ENCODE measurements around the gene TACSTD2.
"Not testable (repeated sequence)": the region's sequence is repeated elsewhere in the genome, so short reads cannot be mapped to it uniquely, and the experiment has no call there.

Gene TACSTD2

DNA sequence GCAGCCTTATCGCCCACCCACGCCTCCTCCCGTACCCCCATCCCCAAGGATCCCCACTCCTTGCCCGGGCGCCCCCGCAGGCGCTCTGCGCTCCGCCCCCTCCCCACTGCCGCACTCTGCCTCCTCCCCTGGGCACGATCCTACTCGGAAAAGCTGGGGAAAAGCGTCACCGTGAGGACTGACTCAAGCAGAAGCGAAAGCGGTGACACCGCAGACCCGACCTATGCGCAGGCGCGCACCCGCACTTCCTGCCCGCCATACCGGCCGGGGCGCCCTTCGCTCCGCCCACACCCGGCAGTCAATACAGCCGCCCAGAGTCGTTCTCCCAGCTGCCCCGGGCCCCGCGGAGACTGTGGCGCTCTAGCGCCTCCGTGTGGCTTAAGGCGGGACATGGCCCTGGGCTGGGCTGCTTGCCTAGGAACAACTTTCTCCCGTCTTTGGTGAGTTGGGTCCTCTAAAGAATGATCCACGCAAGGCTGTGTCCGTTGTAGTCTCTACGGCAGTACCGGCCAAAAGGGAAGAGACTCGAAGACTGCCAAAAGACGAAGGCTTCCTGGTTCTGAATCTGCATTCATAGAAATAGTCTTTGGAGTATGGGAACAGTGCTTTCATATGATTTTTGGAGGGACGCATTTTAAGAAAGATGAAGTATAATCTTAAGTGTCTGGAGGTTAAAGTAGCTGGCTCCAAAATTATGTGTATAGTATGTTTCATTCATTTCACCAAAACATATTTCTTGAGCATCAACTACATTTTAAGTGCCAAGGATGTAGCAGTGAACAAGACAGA, 30.3 kb downstream of the TACSTD2 start, which contains the start of gene OMA1:
Gene OMA1 (minus strand): TSS at position 207 of the 789 bp plus-strand sequence. CDS start 7,432 bp downstream, outside the sequence.
- TF ChIP-seq, protein P1, sequence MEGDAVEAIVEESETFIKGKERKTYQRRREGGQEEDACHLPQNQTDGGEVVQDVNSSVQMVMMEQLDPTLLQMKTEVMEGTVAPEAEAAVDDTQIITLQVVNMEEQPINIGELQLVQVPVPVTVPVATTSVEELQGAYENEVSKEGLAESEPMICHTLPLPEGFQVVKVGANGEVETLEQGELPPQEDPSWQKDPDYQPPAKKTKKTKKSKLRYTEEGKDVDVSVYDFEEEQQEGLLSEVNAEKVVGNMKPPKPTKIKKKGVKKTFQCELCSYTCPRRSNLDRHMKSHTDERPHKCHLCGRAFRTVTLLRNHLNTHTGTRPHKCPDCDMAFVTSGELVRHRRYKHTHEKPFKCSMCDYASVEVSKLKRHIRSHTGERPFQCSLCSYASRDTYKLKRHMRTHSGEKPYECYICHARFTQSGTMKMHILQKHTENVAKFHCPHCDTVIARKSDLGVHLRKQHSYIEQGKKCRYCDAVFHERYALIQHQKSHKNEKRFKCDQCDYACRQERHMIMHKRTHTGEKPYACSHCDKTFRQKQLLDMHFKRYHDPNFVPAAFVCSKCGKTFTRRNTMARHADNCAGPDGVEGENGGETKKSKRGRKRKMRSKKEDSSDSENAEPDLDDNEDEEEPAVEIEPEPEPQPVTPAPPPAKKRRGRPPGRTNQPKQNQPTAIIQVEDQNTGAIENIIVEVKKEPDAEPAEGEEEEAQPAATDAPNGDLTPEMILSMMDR (IDR thresholded peaks at IDR 0.05) = peak; percentile 96 to 98
- DNase-seq = peak; percentile 96 to 99
- intact Hi-C loops (cut with DNase I; ENCODE audit: low total_unique reads) = loop anchor here (5.0 kb wide), 2 partner anchors 34 to 36 kb away; no protein-coding TSS in a partner anchor
- Histone ChIP-seq H3K9me3 (no peaks in the 10 kb centered on the region), H3K27me3 (no peaks in the 10 kb centered on the region), H3K36me3 (no peaks in the 10 kb centered on the region), H3K4me1 (peaks cover 0 to 12% (median 3%) of the 10 kb centered on the region in 4 donors), H3K27ac (peak within 1 kb of the TSS; percentile 99 to 100), H3K4me3 (peak within 1 kb of the TSS; percentile 77 to 95)

DNA sequence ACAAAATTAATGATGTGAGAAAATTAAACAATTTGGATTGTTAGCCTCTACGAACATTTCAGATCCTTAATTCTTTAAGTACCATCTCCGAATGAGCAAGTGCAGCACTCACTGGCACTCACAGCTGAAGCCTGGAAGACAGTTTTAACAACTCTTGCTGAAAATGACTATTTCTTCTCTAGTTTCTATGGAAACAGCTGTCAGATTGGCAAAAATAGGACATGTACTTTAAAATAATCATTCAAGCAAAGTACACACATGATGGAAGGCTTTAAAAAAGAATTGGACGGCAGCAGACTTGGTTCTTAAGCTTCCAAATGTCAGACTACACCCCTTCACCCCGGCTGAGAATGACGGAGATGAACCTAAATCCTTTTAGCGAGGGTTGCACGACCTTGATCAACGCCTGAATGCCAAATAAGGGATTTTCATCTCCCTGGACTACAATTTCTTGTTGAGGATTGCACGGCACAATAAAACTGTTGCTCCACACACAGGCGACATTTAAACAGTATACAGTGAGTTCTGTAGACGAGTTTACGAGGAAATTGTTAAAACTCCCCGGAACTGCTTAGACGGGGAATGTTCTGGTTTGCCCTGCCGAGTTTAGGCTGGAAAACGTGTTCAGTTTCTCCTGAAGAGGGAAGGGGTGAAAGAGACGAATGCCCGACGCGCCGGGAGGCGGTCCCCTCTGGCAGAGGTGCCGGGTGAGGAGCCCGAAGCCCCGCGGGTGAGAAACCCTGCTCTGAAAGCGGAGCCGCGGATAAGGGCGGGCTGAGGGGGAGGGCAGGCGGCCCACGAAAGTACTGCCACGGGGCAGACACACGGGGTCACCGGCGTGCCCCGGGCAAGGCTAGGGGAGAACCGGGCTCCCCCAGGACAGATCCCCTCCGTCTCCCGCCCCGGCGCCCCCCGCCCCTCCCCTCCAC, 31.2 kb downstream of the TACSTD2 start:
- DNase-seq = peak; percentile 84 to 93
- Histone ChIP-seq H3K36me3 (no peaks in the 10 kb centered on the region), H3K27ac (peak overlapping the region; percentile 99 to 100), H3K9me3 (no peaks in the 10 kb centered on the region), H3K27me3 (no peaks in the 10 kb centered on the region), H3K4me3 (peak overlapping the region; percentile 77 to 95), H3K4me1 (peaks cover 0 to 12% (median 3%) of the 10 kb centered on the region in 4 donors)
- intact Hi-C loops (cut with DNase I; ENCODE audit: low total_unique reads) = loop anchor here (5.0 kb wide), 2 partner anchors 34 to 36 kb away; no protein-coding TSS in a partner anchor
- TF ChIP-seq, protein P1 (IDR thresholded peaks at IDR 0.05) = no peak

DNA sequence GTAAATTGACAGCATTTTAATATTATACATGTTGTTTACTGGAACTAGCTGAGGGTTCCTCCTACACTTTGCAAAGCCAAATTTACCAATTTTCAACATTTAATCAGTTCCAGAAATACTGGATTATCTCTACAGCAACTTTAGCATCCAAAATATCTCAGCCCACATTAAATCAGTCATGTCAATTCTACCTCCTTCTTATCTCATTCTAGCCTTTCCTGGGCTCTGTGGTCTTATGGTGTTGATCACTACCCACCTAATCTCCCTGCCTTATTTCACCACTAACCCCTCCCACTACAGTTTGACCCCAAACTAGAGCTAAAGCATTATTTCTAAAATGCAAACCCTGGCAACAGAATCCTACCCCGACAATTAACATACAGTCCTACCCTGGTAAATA, 33.8 kb downstream of the TACSTD2 start:
- TF ChIP-seq, protein P1 (IDR thresholded peaks at IDR 0.05) = no peak
- no peak for DNase-seq
- Histone ChIP-seq H3K27ac (peak overlapping the region in 1 of 2 donors; percentile 99), H3K4me3 (no peak overlapping the region), H3K4me1 (peaks cover 0 to 12% (median 5%) of the 10 kb centered on the region in 4 donors), H3K36me3 (peaks cover 0 to 3% (median 0%) of the 10 kb centered on the region in 3 donors), H3K27me3 (no peaks in the 10 kb centered on the region), H3K9me3 (no peaks in the 10 kb centered on the region)
- intact Hi-C loops (cut with DNase I; ENCODE audit: low total_unique reads) = no loop called here

DNA sequence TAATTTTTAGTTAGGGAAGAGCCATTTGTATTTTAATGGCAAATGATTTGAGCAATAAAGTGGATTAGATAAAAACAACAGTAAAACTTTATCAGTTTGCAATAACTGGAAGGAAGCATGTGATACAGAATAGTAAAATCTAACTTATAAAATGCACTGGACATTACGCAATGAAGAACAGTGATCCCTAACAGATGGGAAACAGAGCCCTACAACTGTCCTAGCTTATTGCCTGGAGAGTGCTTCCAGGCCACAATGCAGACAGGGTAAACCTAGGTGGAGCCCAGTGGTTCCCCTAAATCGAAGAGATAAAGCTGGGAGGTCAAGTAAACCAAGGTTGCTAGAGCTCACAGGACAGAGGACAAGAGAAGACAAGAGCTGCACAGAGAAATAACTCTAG, 37.5 kb downstream of the TACSTD2 start:
- Histone ChIP-seq H3K36me3 (peaks cover 0 to 3% (median 0%) of the 10 kb centered on the region in 3 donors), H3K4me3 (no peak overlapping the region), H3K9me3 (no peaks in the 10 kb centered on the region), H3K27me3 (no peaks in the 10 kb centered on the region), H3K27ac (no peak overlapping the region), H3K4me1 (peaks cover 0 to 5% (median 1%) of the 10 kb centered on the region in 4 donors)
- TF ChIP-seq, protein P1 (IDR thresholded peaks at IDR 0.05) = no peak
- intact Hi-C loops (cut with DNase I; ENCODE audit: low total_unique reads) = no loop called here
- no peak for DNase-seq

DNA sequence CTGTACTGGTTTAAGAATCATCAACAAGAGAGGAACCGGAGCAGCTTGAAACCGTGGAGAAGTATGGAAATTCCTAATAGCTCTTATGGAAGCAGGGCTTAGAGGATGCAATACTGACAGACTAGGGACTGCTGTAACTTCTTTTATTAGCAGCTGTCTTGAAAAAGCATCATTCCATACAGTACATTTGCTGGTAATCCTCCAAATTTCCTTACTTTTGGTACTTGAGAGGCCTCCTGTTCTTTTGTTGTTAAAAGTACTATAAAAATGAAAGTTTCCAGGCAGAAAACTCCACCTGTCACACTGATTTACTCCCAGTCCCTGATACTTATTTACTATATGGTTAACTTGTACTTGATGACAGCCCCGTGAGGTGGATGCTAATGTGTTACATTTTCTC, 38.2 kb downstream of the TACSTD2 start:
- intact Hi-C loops (cut with DNase I; ENCODE audit: low total_unique reads) = no loop called here
- no peak for DNase-seq
- no peaks in the 10 kb centered on the region for H3K27me3 ChIP-seq
- no peak overlapping the region for H3K4me3 ChIP-seq
- peaks cover 0 to 4% (median 0%) of the 10 kb centered on the region in 4 donors for H3K4me1 ChIP-seq
- peaks cover 0 to 3% (median 0%) of the 10 kb centered on the region in 3 donors for H3K36me3 ChIP-seq
- H3K27ac ChIP-seq = no peak overlapping the region
- TF ChIP-seq, protein P1 (IDR thresholded peaks at IDR 0.05) = no peak
- H3K9me3 ChIP-seq = no peaks in the 10 kb centered on the region

DNA sequence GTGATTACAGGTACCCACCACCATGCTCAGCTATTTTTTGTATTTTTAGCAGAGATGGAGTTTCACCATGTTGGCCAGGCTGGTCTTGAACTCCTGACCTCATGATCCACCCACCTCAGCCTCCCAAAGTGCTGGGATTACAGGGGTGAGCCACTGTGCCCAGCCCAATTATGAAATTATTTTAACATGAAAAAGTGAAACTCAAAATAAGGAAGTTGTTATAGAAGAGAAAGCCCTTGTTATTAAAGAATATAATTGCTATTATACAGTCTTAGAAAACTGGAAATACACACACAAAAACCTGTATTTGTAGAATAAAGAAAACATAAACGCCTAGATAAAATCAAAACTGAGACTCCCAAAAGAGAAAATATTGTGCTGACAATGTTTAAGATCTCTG, 45.2 kb downstream of the TACSTD2 start:
- H3K4me1 ChIP-seq; H3K36me3 ChIP-seq; H3K27me3 ChIP-seq; intact Hi-C loops (cut with DNase I; ENCODE audit: low total_unique reads); H3K9me3 ChIP-seq; DNase-seq; H3K27ac ChIP-seq; H3K4me3 ChIP-seq: not testable (repeated sequence)

Data from tibial artery (tissue), 4 donors.